HG03280 (cell line): ENCODE measurements around the gene DGCR8.
A peak's percentile ranks its signal among the peaks of the same experiment; 100 is the strongest.

Source experiments
- ATAC-seq: cut with Tn5 transposase; IDR thresholded peaks from one replicate; pipeline ENCODE4 v1.9.1; 2021; ENCODE audit warnings: mild to moderate bottlenecking, moderate library complexity; ENCODE audit not compliant: unreplicated experiment

Gene DGCR8

GRCh38 chr22:20123366-20124082 is 43.5 kb downstream of the DGCR8 start:
- no peak for ATAC-seq

DNA sequence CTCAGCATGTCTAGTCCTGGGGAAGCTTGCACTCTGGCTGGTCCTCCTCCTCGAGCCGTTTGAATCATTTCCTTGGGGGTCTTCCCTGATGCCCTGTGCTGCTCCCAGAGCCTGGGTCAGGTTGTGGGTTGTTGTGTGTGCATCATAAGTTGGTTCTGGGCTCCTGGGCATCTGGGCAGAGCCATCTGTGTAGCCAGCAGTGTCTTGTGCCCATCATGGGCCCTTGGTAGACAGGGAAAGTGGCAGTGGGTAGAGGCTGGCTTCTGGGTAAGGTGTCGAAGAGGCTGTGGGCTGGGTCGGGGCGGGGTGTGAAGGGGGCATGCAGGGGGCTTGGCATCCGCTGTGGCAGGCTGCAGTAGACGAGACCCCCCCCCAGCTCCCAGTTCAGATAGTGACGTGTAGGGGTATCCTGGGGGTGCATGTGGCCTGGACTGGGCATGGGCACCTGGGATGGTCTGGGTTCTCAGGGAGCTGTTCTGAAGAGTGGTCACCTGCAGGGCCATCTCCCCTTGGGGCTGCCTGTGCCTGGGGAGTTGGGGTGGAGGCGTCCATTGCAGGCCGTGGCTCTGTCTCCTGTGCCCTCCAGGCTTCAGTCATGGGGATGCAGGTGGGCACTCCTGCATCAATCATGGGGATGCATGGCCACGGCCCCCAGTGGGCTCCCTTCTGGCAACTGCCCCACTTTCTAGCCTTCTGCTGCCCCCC is 44.2 kb downstream of the DGCR8 start:
- no peak for ATAC-seq

- no peak for ATAC-seq
Observed at GRCh38 chr22:20125201-20126174, 45.4 kb downstream of the DGCR8 start.

GRCh38 chr22:20126284-20127029 is 46.4 kb downstream of the DGCR8 start:
- ATAC-seq, result no peak

GRCh38 chr22:20127318-20127868 is 47.4 kb downstream of the DGCR8 start:
- ATAC-seq, result no peak

DNA sequence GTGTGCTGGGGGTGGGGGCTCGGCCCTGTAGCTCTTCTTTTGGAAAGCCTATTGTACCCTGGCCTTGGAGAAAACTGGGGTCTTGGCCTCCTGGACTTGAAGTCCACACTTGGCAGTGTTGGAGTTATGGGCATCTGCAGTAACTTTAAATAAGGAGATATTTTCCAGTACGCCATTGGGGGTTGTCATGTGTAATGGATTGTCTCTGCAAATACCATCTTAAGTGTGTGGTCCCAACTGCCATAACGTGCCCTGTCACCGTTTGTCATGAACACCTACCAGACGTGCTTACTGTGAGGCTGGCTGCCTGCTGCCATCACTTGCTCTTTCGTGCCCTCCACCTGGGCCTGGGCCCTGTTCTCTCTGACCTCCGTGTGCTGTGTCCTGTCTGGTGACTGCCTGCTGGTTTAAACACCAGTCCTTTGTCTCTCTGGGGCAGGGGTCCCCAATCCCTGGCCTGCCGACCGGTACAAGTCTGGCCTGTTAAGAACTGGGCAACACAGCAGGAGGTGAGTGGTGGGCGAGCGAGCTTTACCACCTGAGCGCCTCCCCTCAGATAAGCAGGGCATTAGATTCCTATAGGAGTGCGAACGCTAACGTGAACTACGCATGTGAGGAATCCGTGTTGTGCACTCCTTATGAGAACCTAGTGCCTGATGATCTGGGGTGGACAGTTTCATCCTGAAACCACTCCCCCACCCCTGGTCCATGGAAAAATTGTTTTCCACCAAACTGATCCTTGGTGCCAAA is 48.0 kb downstream of the DGCR8 start:
- no peak for ATAC-seq

- no peak for ATAC-seq
Observed at GRCh38 chr22:20128619-20128901, 48.5 kb downstream of the DGCR8 start.

- ATAC-seq, result no peak
Observed at GRCh38 chr22:20128902-20129746, 49.1 kb downstream of the DGCR8 start.

DNA sequence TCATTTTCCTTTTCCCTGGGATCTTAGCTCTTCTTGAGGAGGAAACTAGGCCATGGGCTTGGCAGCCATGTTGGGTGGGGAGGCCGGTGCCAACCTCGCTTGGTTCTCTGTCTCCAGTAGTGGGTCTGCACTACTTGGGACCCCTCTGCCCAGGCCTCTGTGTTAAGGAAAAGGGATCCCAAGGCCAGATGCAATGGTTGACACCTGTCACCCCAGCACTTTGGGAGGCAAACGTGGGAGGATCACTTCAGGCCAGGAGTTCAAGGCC is 49.6 kb downstream of the DGCR8 start:
- ATAC-seq, result no peak

- ATAC-seq, result no peak
Observed at GRCh38 chr22:20130319-20130718, 50.3 kb downstream of the DGCR8 start.

DNA sequence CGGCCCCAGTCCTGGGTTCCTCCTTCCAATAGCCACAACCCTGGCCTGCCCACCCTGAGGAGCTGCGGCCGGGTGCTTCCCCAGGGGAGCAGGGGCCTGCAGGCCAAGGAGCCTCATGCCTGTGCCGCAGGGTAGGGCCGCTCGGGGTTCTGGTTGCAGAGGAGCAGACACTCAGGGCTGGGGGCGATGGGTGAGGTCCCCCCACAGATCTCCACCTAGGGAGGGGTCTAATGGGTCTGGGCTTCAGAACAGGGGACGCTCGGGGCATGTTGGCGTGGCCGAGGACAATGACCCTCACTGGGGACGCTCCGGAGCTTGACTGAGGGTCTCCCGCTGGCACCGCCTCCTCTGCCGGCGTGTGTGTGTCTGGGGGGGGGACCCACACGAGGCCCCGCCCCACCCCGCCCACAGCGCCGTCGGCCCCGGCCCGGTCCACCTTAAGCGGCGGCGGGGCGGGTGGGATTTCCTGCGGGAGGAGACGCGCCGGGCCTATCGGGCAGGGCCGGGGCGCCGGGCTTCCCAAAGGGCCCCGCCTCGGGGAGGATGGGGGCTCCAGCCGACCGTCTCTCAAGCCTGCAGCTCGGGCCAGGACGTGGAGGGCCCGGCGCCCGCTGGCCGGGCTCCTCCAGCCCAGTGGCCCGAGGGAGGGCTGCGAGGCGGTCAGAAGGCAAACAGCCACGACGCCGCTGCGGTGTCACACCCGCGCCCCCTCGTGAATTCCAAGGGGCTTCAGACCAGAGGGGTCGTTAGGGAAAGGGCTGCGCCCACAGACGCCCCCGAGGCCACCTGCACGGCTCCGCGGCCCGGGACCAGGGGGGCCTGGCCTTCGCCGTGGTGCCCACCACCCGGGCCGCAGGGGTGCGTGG is 50.9 kb downstream of the DGCR8 start:
- peak; percentile 47 for ATAC-seq

- ATAC-seq, result peak; percentile 49
Observed at GRCh38 chr22:20131597-20131858, 51.5 kb downstream of the DGCR8 start, which contains the start of gene ZDHHC8. Gene ZDHHC8, plus strand, starts transcription at chr22:20131804. Its CDS starts 144 bp downstream, at chr22:20131948.

- peak; percentile 16 for ATAC-seq
Observed at GRCh38 chr22:20131859-20132685, 52.0 kb downstream of the DGCR8 start.

DNA sequence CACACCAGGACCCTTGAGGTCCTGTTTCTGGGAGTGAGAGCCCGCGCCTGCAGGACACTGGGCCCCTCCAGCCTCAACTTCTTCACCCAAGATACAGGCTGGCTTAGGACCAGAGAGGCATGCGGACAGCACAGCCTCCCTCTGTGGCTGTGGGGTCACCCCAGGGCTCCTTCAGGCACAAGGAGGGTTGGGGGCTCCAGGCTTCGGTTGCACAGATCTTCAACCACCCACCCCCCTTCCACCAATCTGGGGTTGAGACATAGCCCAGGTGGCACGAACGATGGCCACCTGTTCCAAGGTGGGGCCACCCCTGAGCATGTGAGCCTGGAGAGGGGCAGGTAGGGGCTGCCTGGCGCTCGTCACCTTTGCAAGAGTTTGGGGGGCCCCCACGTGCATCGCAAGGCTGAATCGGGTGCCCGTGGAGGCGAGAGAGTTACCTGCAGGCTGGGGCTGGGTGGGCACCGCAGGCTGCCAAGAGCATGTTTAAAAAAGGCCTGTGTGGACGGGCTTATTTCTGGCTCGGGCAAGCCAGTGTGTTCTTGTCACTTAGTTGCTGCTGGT is 52.7 kb downstream of the DGCR8 start:
- no peak for ATAC-seq

DNA sequence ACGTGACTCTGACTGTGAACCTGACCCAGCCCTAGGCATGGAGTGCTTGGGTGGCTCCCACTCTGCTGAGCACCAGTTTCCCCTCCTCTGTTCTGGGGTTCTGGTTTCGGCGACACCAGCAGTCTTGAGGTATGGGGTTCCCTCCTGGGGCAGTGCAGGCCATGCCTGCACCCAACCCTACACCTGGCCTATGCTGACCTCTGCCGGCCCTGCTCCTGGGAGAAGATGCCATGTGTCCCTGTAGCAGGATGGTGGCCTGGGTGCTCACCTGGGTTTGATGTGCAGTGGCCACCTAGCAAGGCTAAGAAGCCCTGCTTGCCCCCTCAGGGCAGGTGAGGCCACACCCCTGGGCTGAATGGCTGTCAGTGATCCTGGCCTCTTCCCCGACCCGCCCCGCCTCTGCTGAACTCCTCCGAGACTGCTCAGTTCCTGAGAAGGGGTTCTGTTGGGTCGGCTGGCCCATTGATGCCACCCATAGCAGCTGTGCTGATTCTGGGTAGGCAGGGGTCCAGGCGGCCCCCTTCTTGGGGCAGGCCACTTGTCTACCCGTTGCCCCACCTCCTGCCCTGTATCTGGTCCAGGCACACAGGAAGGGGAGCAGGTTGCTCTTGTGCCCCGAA is 54.0 kb downstream of the DGCR8 start:
- no peak for ATAC-seq

GRCh38 chr22:20135265-20135664 is 55.2 kb downstream of the DGCR8 start:
- ATAC-seq, result no peak
